GM13977 (cell line): ENCODE results near the gene LAMC3.

Experiments
- DNase-seq: peaks from one replicate; pipeline ENCODE4 v3.0.0; 2012; ENCODE audit warnings: low spot score
- in situ Hi-C: fragments of 300-500 bp; cut with MboI; formaldehyde crosslinking; loops from one replicate; pipeline ENCODE4 v1.12.0; 2022; ENCODE audit warnings: low sequenced_read_pairs, low pct_unique_long_range_greater_than_20kb, mixed read lengths, inconsistent platforms; ENCODE audit not compliant: unreplicated experiment
- TF ChIP-seq, protein P1 (sequence below): IDR thresholded peaks from 2 replicates; pipeline ENCODE4 v1.5.1; 2012; ENCODE audit warnings: mild to moderate bottlenecking, control low read depth; ENCODE audit not compliant: insufficient read depth; ENCODE audit errors: extremely low read depth, missing control alignments

LAMC3 gene

GRCh38 chr9:131078427-131079366 lies 69.7 kb downstream of the LAMC3 start:
- DNase-seq, result no peak
- in situ Hi-C loops, result no loop called here
- TF ChIP-seq, protein P1, sequence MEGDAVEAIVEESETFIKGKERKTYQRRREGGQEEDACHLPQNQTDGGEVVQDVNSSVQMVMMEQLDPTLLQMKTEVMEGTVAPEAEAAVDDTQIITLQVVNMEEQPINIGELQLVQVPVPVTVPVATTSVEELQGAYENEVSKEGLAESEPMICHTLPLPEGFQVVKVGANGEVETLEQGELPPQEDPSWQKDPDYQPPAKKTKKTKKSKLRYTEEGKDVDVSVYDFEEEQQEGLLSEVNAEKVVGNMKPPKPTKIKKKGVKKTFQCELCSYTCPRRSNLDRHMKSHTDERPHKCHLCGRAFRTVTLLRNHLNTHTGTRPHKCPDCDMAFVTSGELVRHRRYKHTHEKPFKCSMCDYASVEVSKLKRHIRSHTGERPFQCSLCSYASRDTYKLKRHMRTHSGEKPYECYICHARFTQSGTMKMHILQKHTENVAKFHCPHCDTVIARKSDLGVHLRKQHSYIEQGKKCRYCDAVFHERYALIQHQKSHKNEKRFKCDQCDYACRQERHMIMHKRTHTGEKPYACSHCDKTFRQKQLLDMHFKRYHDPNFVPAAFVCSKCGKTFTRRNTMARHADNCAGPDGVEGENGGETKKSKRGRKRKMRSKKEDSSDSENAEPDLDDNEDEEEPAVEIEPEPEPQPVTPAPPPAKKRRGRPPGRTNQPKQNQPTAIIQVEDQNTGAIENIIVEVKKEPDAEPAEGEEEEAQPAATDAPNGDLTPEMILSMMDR, result no peak

DNA sequence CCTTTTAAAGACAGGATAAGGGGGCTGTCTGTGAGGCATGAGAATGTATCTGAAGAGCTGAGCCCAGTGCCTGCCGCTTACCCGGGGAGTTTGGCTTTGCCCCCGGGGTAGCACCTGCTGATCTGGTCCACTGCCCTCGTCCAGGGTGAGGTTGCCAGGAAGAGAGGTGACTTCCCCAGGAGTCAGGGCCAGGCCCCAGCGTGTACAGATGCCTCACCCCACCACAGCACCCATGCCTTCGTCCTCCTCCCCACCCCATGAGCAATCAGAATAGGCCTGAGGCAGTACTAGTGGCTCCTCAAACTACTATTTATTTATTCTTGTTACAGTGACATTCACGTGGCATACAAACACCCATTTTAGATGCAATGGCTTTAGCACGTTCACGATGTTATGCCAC lies 71.6 kb downstream of the LAMC3 start:
- in situ Hi-C loops, result no loop called here
- TF ChIP-seq, protein P1, result no peak
- DNase-seq, result no peak

- DNase-seq, result no peak
- in situ Hi-C loops, result no loop called here
- TF ChIP-seq, protein P1, result no peak
Measured at GRCh38 chr9:131081868-131082267, 72.9 kb downstream of the LAMC3 start.

DNA sequence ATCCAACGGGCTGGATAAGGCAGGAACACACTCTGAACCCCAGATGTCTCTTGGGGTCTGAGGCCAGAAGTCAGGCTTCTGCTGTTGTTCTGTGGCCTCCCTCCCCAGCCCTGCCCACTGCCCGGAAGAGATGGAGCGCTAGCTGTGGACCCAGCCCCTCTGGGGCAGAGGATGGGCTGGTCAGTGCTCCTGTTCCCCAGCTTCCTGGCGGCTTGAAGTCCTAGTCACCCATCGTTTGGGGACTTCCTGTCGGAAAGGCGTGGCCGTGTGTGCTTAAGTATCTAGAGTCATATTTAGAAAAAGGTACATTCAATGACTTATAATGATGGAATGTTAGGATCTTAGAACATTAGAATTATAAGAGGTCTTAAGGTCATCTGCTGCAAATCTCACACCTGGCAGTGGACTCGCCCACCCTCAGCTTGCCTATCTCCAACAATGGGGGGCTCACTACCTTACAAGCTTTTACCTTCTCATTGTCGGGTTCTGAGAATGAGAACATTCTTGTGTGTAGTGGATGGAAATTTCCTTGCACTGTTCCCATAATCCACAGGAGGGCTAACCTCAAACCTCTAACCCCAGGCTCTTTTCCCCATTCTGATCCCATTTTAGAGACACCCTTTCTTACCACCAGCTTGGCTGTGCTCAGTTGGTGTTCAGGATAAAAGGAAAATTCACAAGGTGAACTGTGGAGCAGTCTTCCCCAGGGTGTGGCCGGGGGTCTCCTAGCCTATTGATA lies 74.0 kb downstream of the LAMC3 start:
- DNase-seq, result no peak
- TF ChIP-seq, protein P1, result no peak
- in situ Hi-C loops, result no loop called here

DNA sequence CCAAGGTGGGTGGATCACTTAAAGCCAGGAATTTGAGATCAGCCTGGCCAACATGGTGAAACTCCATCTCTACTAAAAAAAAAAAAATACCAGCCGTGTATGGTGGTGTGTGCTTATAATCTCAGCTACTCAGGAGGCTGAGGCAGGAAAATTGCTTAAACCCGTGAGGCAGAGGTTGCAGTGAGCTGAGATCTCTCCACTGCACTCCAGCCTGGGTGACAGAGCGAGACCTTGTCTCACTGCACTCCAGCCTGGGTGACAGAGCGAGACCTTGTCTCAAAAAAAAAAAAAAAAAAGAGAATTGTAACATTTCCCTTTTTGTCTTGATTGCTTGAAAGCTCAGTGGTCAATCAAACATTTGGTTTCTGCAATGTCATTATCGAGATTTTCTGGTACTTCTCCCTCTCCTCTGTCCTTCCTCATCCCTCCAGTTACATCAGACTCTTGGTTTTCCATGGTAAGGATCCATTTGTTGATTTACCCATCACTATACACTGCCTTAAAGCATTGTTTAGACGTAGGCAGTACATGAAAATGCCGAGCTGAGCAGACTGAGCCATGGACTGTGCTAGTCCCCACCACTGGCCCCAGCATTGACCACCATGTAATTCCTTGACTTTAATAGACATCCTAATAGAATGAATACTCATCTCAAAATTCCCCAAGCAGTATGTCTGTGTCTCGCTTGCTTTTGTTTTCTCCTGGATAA lies 75.8 kb downstream of the LAMC3 start:
- no peak for DNase-seq
- TF ChIP-seq, protein P1, result no peak
- in situ Hi-C loops, result no loop called here
